Measurements from ENCODE around the gene MMAB.
A peak's percentile ranks its signal among the peaks of the same experiment; 100 is the strongest.

- no peak for TF ChIP-seq SP1 (IDR thresholded peaks at IDR 0.05)
- no peak for TF ChIP-seq SUZ12 (IDR thresholded peaks at IDR 0.05)
- TF ChIP-seq FOXM1 (IDR thresholded peaks at IDR 0.05; ENCODE audit: borderline replicate concordance), result no peak
- TF ChIP-seq ELF4 (IDR thresholded peaks at IDR 0.05), result 0 out of 2 replicates have a peak, but pooled peaks have one; percentile 26
- no peak for TF ChIP-seq FOXK2 (IDR thresholded peaks at IDR 0.05)
- no peak for TF ChIP-seq FOXA1 (IDR thresholded peaks at IDR 0.05)
- peak; percentile 99 for TF ChIP-seq TARDBP (IDR thresholded peaks at IDR 0.05)
- TF ChIP-seq HDGF (IDR thresholded peaks at IDR 0.05; ENCODE audit: borderline replicate concordance), result no peak
- TF ChIP-seq L3MBTL2 (conservative IDR thresholded peaks at IDR 0.05), result peak; percentile 93
- no peak for TF ChIP-seq BHLHE40 (IDR thresholded peaks at IDR 0.05; ENCODE audit: borderline replicate concordance)
- no peak for TF ChIP-seq LEF1 (IDR thresholded peaks at IDR 0.05; ENCODE audit: borderline replicate concordance)
Measured at GRCh38 chr12:109573029-109573913, at the start of gene MMAB, which contains the start of gene MVK.
